RWPE1 (cell line): ENCODE measurements around the gene PARD6G.
A peak's percentile ranks its signal among the peaks of the same experiment; 100 is the strongest.

ENCODE experiments used
- CTCF ChIA-PET: fragments of 350-600 bp; sonication (Branson Sonifier 250); formaldehyde crosslinking; extraction: SDS; loops from one replicate; lab custom pipeline; 2021; lab: Yijun Ruan, JAX
- POLR2A ChIA-PET: fragments of 400-600 bp; formaldehyde crosslinking; extraction: SDS; loops from one replicate; lab custom pipeline; 2020; ENCODE audit warnings: antibody characterized with exemption; ENCODE audit not compliant: low non-redundant PET; lab: Yijun Ruan, JAX
- DNase-seq: peaks from one replicate; pipeline ENCODE4 v3.0.0; 2012; ENCODE audit warnings: low spot score
- H3K27ac ChIP-seq: fragments of 450-650 bp; 2 replicates; pipeline ENCODE4 v1.5.1; 2017
- TF ChIP-seq, protein P1 (sequence below): fragments of 450-650 bp; conservative IDR thresholded peaks from 2 replicates; pipeline ENCODE4 v1.5.1; 2017; ENCODE audit warnings: low read depth, mild to moderate bottlenecking

PARD6G gene

DNA sequence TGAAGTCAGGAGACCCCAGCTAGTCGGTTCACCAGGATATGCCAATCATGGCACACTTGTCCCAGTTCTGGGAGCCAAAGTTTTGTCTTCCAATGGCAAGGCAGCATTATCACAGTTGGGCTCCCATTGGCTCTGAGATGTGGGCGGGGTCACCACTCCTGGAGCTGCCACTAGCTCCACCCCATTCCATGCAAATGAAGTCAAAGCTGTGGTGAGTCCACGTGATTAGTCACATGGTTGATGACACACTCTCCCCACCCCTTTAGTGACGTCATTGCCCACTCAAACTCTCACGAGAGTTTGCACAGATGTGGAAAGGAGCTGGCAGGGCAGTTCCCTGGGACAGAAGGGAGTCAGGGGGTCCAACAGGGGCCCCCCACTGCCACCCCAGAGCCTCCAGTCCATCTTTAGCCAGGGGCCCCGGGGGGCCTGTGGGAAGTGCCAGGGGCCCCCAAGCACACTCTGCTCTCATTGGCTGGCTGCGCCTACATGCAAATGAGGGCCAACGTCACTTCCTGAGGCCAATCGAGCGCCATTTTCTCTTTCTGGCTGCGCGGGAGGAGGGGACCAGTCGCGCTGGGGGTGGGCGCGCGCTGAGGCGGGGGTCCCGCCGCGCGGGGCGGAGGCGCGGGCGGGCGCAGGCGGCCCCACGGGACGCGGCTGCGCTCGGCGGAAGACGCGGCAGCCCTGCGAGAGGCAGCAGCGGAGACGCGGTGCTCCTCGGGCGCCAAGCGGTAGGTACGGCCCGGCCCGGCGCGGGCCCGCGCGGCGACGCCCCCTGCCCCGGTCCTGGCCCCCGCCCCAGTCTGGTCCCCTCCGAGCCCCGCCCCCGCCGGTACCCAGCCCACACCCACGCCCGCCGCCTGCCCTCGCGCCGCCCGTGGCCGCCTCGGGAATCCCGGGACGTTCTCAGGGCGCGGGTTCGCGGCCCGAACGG lies 138.3 kb downstream of the PARD6G start, which contains the start of gene ADNP2:
ADNP2 (plus strand) TSS at position 524 of the 937 bp plus-strand sequence. CDS start 8,281 bp downstream, outside the sequence.
- TF ChIP-seq, protein P1, sequence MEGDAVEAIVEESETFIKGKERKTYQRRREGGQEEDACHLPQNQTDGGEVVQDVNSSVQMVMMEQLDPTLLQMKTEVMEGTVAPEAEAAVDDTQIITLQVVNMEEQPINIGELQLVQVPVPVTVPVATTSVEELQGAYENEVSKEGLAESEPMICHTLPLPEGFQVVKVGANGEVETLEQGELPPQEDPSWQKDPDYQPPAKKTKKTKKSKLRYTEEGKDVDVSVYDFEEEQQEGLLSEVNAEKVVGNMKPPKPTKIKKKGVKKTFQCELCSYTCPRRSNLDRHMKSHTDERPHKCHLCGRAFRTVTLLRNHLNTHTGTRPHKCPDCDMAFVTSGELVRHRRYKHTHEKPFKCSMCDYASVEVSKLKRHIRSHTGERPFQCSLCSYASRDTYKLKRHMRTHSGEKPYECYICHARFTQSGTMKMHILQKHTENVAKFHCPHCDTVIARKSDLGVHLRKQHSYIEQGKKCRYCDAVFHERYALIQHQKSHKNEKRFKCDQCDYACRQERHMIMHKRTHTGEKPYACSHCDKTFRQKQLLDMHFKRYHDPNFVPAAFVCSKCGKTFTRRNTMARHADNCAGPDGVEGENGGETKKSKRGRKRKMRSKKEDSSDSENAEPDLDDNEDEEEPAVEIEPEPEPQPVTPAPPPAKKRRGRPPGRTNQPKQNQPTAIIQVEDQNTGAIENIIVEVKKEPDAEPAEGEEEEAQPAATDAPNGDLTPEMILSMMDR = no peak
- CTCF ChIA-PET = no interaction called here
- POLR2A ChIA-PET = no interaction called here
- peak; percentile 94 for DNase-seq
- peak within 1 kb of the TSS; percentile 89 for H3K27ac ChIP-seq

DNA sequence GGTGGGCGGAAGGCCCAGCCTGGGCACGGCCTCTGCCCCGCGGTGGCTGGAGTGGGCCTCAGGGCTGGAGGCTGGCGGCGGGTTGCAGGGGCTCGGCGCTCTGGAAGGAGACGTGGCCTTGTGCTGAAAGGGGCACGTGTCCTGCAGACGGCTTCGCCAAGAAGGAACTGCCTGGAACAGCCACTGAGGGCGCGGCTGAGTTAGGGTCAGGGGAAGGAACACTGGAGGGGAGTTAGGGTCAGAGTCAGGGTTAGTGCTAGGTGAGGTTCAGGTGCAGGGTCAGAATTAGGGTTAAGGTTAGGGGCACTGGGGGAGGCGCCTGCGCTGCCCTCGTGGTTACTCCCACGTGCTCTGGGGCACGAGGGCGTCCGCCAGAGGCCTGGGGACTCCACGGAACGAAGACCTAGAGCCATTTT lies 139.2 kb downstream of the PARD6G start:
- TF ChIP-seq, protein P1 = no peak
- ChIA-PET CTCF (interaction anchor here (0.6 kb wide), 1 partner anchor 76 kb away, joined by 3 read pairs; no protein-coding TSS in a partner anchor), POLR2A (no interaction called here)
- H3K27ac ChIP-seq = peak overlapping the region; percentile 89
- no peak for DNase-seq

DNA sequence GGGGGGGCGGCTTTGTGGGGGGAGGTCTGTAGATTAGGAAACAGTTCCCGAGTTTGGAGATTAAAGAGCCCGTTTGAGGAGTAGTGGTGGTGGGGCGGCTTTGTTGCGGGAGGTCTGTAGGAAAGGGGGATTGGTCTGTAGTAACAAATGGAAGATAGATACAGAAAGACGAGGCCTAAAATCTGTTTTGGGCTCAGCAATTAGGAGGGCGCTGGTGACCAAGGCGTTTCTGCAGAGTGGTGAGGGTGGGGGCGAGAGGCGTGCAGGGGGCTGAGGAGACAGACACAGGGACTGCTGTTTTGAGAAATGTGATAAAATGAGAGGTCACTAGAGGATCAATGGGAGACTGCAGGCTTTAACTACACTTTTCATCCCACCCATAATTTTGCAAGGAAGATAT lies 139.9 kb downstream of the PARD6G start:
- peak overlapping the region; percentile 89 for H3K27ac ChIP-seq
- no peak for DNase-seq
- TF ChIP-seq, protein P1 = no peak
- ChIA-PET CTCF (no interaction called here), POLR2A (no interaction called here)
